ENCODE measurements around the gene TOR2A.
A peak's percentile ranks its signal among the peaks of the same experiment; 100 is the strongest.

TOR2A gene

DNA sequence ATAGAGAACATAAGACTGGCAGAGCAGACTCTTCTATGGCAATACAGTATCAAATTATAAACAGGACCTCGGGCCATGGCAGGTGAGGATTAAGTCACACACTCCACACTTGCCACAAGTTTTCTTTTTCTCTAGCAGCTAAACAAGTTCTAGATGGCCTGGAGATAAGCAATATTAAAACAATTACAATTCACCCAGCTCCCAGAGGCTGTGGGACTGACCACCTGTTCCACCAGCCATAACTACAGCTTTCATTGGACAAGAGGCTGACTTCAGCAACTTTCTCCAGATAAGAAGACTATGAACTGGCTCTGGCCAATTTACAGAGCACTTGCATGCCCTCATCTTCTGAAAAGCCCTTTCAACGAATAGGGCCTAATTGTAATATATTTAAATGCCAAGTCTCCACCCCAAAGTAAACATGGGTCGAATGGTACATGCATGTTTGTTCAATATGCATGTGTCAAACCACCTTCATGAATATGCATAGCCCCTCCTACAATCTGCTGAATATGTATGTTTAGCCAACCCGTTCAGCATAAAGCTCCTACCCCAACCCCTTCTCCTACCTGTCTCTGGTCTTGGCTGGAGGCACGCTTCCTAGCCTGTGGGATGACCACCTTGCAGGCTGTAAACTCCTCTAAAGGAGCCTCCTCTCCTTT is 34.4 kb downstream of the TOR2A start:
- no peak for FAIRE-seq
- DNase-seq (ENCODE audit: insufficient read length, low spot score): no peak

DNA sequence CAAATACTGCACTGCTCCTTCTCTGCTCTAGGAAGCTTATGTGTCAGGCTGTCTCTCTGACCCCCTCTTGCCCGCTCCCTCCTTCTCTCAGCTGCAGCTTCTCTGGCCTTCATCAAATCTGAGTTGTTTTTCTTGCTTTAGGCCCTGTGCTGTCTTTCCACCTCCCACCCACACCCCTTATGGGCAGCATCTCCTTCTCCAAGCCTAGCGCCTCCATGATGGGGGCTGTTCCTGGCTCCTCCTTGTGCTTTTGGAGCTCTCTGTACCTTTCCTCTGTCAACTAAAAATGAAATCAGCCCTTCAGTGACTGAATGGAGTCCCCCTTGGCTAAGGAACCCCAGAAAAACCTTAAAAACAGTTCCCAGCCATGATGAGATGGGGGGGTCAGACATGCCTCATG is 35.0 kb downstream of the TOR2A start:
- FAIRE-seq (no peak), DNase-seq (ENCODE audit: insufficient read length, low spot score) (no peak)

- no peak for FAIRE-seq
- peak; percentile 72 for DNase-seq (ENCODE audit: insufficient read length, low spot score)
These were observed 36.0 kb downstream of the TOR2A start for GRCh38 chr9:127698985-127699670.

DNA sequence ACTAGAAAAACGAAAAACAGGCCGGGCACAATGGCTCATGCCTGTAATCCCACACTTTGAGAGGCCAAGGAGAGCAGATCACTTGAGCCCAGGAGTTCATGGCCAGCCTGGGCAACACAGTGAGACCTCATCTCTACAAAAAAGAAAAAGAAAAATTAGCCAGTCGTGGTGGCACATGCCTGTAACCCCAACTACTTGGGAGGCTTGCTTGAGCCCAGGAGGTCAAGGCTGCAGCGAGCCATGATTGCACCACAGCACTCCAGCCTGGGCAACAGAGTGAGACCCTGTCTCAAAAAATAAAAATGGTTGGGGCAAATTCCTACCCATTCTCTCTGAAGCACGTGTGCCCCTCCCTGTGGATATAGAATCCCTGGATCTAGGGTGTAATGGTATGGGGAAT is 36.7 kb downstream of the TOR2A start:
- DNase-seq (ENCODE audit: insufficient read length, low spot score): no peak

DNA sequence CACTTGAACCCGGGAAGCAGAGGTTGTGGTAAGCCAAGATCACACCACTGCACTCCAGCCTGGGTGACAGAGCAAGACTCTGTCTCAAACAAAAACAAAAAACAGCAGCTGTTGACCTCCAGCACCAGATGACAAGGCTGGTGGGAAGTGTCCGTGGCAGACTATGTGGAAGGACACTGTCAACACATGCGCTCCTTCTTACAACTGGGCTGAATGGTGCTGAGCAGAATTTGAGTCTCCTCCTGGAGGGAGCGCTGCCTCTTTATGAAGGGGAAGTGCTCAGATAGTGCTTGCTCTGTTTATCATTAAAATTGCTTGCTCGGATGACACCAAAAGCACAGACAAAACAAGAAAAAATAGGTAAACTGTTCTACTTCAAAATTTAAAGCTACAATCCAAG is 37.5 kb downstream of the TOR2A start:
- FAIRE-seq (no peak), DNase-seq (ENCODE audit: insufficient read length, low spot score) (no peak)

More for the DNA sequence above, 36.7 kb downstream of the TOR2A start:
- no peak for FAIRE-seq

DNA sequence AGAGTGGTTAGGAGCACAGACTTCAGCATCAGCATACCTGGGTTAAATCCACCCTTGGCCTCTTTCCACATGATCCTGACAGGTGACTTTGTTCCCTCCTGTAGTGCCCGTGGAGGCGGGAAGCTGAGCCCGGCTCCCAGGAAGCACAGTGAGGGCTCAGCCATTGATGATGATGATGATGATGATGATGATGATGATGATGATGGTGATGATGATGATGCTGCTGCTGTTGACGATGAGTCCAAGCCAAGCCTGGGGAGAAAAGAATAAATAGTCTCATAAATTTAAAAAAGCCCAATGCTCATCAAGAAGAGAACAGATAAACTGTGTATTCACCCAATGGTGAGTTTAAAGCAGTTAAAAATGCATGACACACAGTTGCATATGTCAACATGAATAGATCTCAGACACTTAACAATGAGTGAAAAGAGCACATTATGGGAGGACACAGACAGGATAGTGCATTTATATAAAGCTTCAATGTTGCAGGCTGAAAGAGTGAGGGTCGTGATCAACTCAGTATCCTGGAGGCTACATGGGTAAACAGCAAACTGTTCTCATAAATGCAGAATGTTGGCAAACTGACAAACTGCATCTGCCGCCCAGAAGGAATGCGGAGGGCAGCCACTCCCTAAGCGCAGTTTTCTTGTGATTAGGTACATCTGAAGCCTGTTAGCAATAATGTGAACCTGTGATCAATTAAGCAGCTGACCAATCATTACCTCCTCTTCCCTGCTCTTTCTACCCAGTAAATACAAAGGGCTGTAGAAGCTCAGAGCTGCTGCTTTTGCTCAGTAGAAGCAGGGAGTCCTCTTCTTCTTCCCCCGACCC is 40.0 kb downstream of the TOR2A start:
- no peak for FAIRE-seq
- DNase-seq (ENCODE audit: insufficient read length, low spot score): no peak

- FAIRE-seq (no peak), DNase-seq (ENCODE audit: insufficient read length, low spot score) (no peak)
These were observed 41.4 kb downstream of the TOR2A start for GRCh38 chr9:127693697-127694096.

DNA sequence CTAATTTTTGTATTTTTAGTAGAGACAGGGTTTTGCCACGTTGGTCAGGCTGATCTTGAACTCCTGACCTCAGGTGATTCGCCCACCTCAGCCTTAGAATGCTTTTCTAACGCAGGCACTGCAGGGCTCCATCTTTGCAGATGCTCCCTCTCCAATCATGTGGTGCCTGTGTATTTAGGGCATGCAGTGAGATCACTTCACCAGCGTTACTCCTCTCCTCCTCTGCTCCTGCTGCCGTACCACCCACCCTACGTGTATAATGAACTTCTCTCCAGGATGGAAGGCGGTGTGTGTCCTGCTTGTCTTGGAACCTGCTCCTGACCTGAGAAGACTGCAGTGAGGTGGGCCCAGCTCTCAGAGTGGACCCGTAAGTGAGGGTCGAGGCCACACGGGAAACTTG is 42.0 kb downstream of the TOR2A start:
- FAIRE-seq: no peak
- DNase-seq (ENCODE audit: insufficient read length, low spot score): no peak

GRCh38 chr9:127692071-127692470 is 43.0 kb downstream of the TOR2A start:
- no peak for FAIRE-seq
- no peak for DNase-seq (ENCODE audit: insufficient read length, low spot score)

DNA sequence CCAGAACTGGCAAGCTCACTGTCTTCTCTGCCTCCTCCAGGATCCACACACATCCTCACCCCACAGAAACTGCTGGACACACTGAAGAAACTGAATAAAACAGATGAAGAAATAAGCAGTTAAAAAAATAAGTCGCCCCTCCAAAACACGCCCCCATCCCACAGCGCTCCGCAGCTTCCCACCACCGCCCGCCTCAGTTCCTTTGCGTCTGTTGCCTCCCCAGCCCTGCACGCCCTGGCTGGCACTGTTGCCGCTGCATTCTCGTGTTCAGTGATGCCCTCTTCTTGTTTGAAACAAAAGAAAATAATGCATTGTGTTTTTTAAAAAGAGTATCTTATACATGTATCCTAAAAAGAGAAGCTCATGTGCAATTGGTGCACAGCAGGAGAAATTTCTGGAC is 44.4 kb downstream of the TOR2A start:
- no peak for FAIRE-seq

GRCh38 chr9:127689329-127690000 is 45.6 kb downstream of the TOR2A start:
- DNase-seq (ENCODE audit: insufficient read length, low spot score): no peak
- no peak for FAIRE-seq

More for the DNA sequence above, 44.4 kb downstream of the TOR2A start:
- no peak for DNase-seq (ENCODE audit: insufficient read length, low spot score)

- FAIRE-seq: no peak
- no peak for DNase-seq (ENCODE audit: insufficient read length, low spot score)
These were observed 48.4 kb downstream of the TOR2A start for GRCh38 chr9:127686461-127687393.

- FAIRE-seq (no peak), DNase-seq (ENCODE audit: insufficient read length, low spot score) (peak; percentile 70)
These were observed 50.5 kb downstream of the TOR2A start for GRCh38 chr9:127684576-127684975.

GRCh38 chr9:127683723-127684122 is 51.4 kb downstream of the TOR2A start:
- DNase-seq (ENCODE audit: insufficient read length, low spot score): no peak
- no peak for FAIRE-seq

GRCh38 chr9:127682351-127683136 is 52.5 kb downstream of the TOR2A start:
- DNase-seq (ENCODE audit: insufficient read length, low spot score) (no peak), FAIRE-seq (no peak)

Measured in HTR-8/SVneo (cell line).